HepG2 (cell line): ENCODE results near the gene TAS2R40. TPM values are rescaled to one million over a fixed set of nuclear protein-coding genes. Genes with fewer than 3 reads are reported as not detected.

Experiments
- ATAC-seq: fragments of 200-7000 bp; cut with Tn5 transposase; 3 replicates; pipeline ENCODE4 v1.9.1; 2020; ENCODE audit warnings: mild to moderate bottlenecking, moderate library complexity
- BruUV-seq: library from RNA; stranded (reverse); fragments of 400-500 nt; replicated peaks from 2 replicates; lab custom pipeline; 2021; lab: Mats Ljungman, UMichigan
- CTCF ChIA-PET: fragments of 300-600 bp; formaldehyde crosslinking; extraction: SDS; loops from one replicate; lab custom pipeline; 2021; ENCODE audit warnings: low total read pairs, inconsistent platforms, low intra/inter-chr PET ratio; lab: Yijun Ruan, JAX
- POLR2A ChIA-PET: fragments of 350-600 bp; sonication (Branson Sonifier 250); formaldehyde crosslinking; loops from one replicate; lab custom pipeline; 2020; ENCODE audit warnings: antibody characterized with exemption, inconsistent platforms; lab: Yijun Ruan, JAX
- DNase-seq: peaks from one replicate; pipeline ENCODE4 v3.0.0-alpha.2; 2015; ENCODE audit warnings: low spot score
- FAIRE-seq: peaks from 3 replicates; lab custom pipeline; 2011; peaks lifted over from hg19 to GRCh38; lab: Jason Lieb, UNC
- H2AFZ ChIP-seq: one replicate; pipeline ENCODE4 v1.6.1; 2011; ENCODE audit warnings: low read length, inconsistent platforms
- H3K27ac ChIP-seq: fragments of 300-600 bp; 3 replicates; pipeline ENCODE4 v1.8.0; 2011; ENCODE audit warnings: mixed run types, mild to moderate bottlenecking, mixed read lengths, low read length, inconsistent platforms; ENCODE audit not compliant: insufficient read depth; ENCODE audit errors: extremely low read length
- H3K27me3 ChIP-seq, 2 experiments: fragments of 200-600 bp in 1 of 2; 2 replicates in 1 of 2; 3 replicates in 1 of 2; pipeline versions ENCODE4 v1.6.0 to v1.8.0; 2011; ENCODE audit warnings: low read length in 2 of 2, mild to moderate bottlenecking in 2 of 2, moderate library complexity in 2 of 2, inconsistent platforms in 1 of 2; ENCODE audit not compliant: insufficient read depth in 2 of 2, control insufficient read depth in 1 of 2
- H3K36me3 ChIP-seq, 2 experiments: fragments of 200-600 bp in 1 of 2; replicated peaks in 1 of 2; 2 replicates in 1 of 2; 3 replicates in 1 of 2; pipeline versions ENCODE4 v1.5.1 to v1.8.0; 2011; ENCODE audit warnings: low read length in 2 of 2, inconsistent platforms in 1 of 2; ENCODE audit not compliant: insufficient read depth in 2 of 2, control insufficient read depth in 1 of 2
- H3K4me1 ChIP-seq: 2 replicates; pipeline ENCODE4 v1.5.1; 2012; ENCODE audit warnings: low read length, inconsistent platforms; ENCODE audit not compliant: insufficient read depth
- H3K4me2 ChIP-seq: 2 replicates; pipeline ENCODE4 v1.6.0; 2011; ENCODE audit warnings: low read depth, low read length, inconsistent platforms
- H3K4me3 ChIP-seq, 3 experiments: fragments of 200-600 bp in 1 of 3; sonication (generic), shearing (Covaris generic) in 1 of 3; replicated peaks in 1 of 3; 2 replicates each; pipeline ENCODE4 v1.5.1; 2011 to 2016; ENCODE audit warnings: low read length in 3 of 3, inconsistent platforms in 2 of 3, low read depth in 2 of 3, mild to moderate bottlenecking in 2 of 3, control low read depth in 1 of 3, mixed read lengths in 1 of 3; ENCODE audit not compliant: insufficient read depth in 1 of 3
- H3K79me2 ChIP-seq: one replicate; pipeline ENCODE4 v1.6.1; 2011; ENCODE audit warnings: low read length, inconsistent platforms; ENCODE audit not compliant: insufficient read depth
- H3K9ac ChIP-seq: 2 replicates; pipeline ENCODE4 v1.6.0; 2011; ENCODE audit warnings: mild to moderate bottlenecking, low read depth, low read length, inconsistent platforms; ENCODE audit not compliant: insufficient read depth
- H3K9me3 ChIP-seq: 2 replicates; pipeline ENCODE4 v1.5.1; 2012; ENCODE audit warnings: mild to moderate bottlenecking, low read length
- H4K20me1 ChIP-seq: 2 replicates; pipeline ENCODE4 v1.6.0; 2011; ENCODE audit warnings: inconsistent platforms, mild to moderate bottlenecking, low read length, moderate library complexity; ENCODE audit not compliant: insufficient read depth
- ATRX ChIP-seq: sonication (generic); formaldehyde crosslinking; IDR thresholded peaks from 2 replicates; pipeline ENCODE4 v1.4.0; 2020; ENCODE audit warnings: missing genetic modification reagents, borderline replicate concordance
- CEBPG ChIP-seq: IDR thresholded peaks from 2 replicates; pipeline ENCODE4 v1.6.1; 2016
- NFIC ChIP-seq: IDR thresholded peaks from 2 replicates; pipeline ENCODE4 v1.6.1; 2012; ENCODE audit warnings: mild to moderate bottlenecking, low read length, inconsistent platforms
- NR1H2 ChIP-seq: sonication (generic); formaldehyde crosslinking; IDR thresholded peaks from 2 replicates; pipeline ENCODE4 v1.8.1; 2022; ENCODE audit warnings: low read depth, missing genetic modification reagents, borderline replicate concordance
- PRPF4 ChIP-seq: fragments of 200-400 bp; formaldehyde crosslinking; IDR thresholded peaks from 2 replicates; pipeline ENCODE4 v1.6.1; 2016; ENCODE audit warnings: low read length, low read depth; ENCODE audit not compliant: poor library complexity, severe bottlenecking
- REPIN1 ChIP-seq: sonication (generic); formaldehyde crosslinking; IDR thresholded peaks from 2 replicates; pipeline ENCODE4 v1.8.0; 2022; ENCODE audit warnings: missing genetic modification reagents, low read depth, mild to moderate bottlenecking, borderline replicate concordance
- ZC3H4 ChIP-seq: sonication (generic); formaldehyde crosslinking; IDR thresholded peaks from 2 replicates; pipeline ENCODE4 v1.4.0; 2020; ENCODE audit warnings: missing genetic modification reagents, borderline replicate concordance
- ZNF737 ChIP-seq: sonication (generic); formaldehyde crosslinking; IDR thresholded peaks from 2 replicates; pipeline ENCODE4 v1.5.0; 2020; ENCODE audit warnings: missing genetic modification reagents, mild to moderate bottlenecking, borderline replicate concordance
- ZNF781 ChIP-seq: sonication (generic); formaldehyde crosslinking; IDR thresholded peaks from 2 replicates; pipeline ENCODE4 v1.5.1; 2020; ENCODE audit warnings: borderline replicate concordance, mild to moderate bottlenecking, missing genetic modification reagents; ENCODE audit errors: not compliant biosample characterization
- WGBS: methylation state at CpG from one replicate; pipeline ENCODE4 v1.1.6; 2017; ENCODE audit warnings: low lambda C conversion rate; 5-methylcytosine and 5-hydroxymethylcytosine counted together
- in situ Hi-C: cut with HindIII; loops from 2 replicates; pipeline ENCODE4 v1.10.0; 2017; ENCODE audit warnings: low pct_unique_long_range_greater_than_20kb; ENCODE audit not compliant: extremely low pct_ligation_motif_present
- intact Hi-C: fragments of 100-400 bp; cut with micrococcal nuclease; formaldehyde crosslinking; loops from one replicate; pipeline ENCODE4 v1.10.0; 2022; ENCODE audit not compliant: unreplicated experiment
- polyA plus RNA-seq, 8 experiments: library from polyadenylated mRNA; depleted of rRNA in 3 of 8; stranded (reverse) in 7 of 8; unstranded in 1 of 8; fragments of >200 nt; fragmentation: Illumina TruSeq in 4 of 8; extraction: Trizol in 4 of 8; gene quantifications; 2 replicates each; pipeline versions ENCODE4 v1.2.1 to v1.2.3, GENCODE V29; 2011 to 2016; ENCODE audit warnings: low read depth in 4 of 8, missing spikeins in 1 of 8, mixed read lengths in 1 of 8; ENCODE audit not compliant: insufficient read depth in 1 of 8
- total RNA-seq, 5 experiments: library from RNA; depleted of rRNA; stranded (reverse); fragments of >200 nt; fragmentation: Illumina TruSeq; extraction: Trizol; gene quantifications; 2 replicates each; pipeline ENCODE4 v1.2.3, GENCODE V29; 2016; ENCODE audit warnings: low read depth in 1 of 5
- TF ChIP-seq, protein P1 (sequence below): sonication (generic); formaldehyde crosslinking; IDR thresholded peaks from 2 replicates; pipeline ENCODE4; 2020; ENCODE audit warnings: missing genetic modification reagents, mild to moderate bottlenecking, borderline replicate concordance
- TF ChIP-seq, protein P2 (sequence below): sonication (generic); formaldehyde crosslinking; IDR thresholded peaks from 2 replicates; pipeline ENCODE4 v1.8.0; 2022; ENCODE audit warnings: missing genetic modification reagents, mild to moderate bottlenecking, borderline replicate concordance
- TF ChIP-seq, protein P3 (sequence below): sonication (generic); formaldehyde crosslinking; IDR thresholded peaks from 2 replicates; pipeline ENCODE4 v1.4.0; 2020; ENCODE audit warnings: missing genetic modification reagents

The TAS2R40 gene
- total and polyA plus RNA-seq, 2 of the 13 experiments (the other 11 are each of a cell fraction or from before 2014, with no cell fraction given): not detected

DNA sequence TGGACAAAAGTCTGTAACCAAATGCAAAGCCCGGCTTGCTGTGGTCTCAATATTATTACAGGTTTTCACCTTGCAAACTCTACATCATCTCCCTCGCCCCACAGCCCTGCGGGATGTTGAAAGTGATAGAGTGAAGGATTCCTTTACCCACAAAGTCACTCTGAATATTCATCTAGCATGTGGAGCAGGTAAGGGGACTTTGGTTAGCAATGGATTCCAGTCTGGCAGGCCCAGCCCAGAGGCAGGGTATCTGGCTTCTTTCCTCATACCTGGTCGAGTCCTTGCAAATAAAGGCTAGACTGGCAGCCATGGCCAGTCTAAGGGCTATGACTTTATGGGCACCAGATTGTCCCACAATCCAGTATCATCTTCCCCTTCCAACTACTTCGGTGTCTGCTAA, 3.2 kb downstream of the TAS2R40 start:
- Histone ChIP-seq H4K20me1 (no peaks in the 10 kb centered on the region), H3K9ac (no peak overlapping the region), H3K4me2 (no peak overlapping the region), H3K79me2 (no peaks in the 10 kb centered on the region), H3K27me3 (0 out of 5 replicates have a peak, but pooled peaks cover 0 to 4% of the 10 kb centered on the region in 2 experiments), H3K27ac (no peak overlapping the region), H3K36me3 (no peaks in the 10 kb centered on the region), H3K4me1 (no peaks in the 10 kb centered on the region), H3K4me3 (no peak overlapping the region), H2AFZ (no peak overlapping the region), H3K9me3 (no peaks in the 10 kb centered on the region)
- ChIA-PET POLR2A (no interaction called here), CTCF (no interaction called here)
- in situ Hi-C loops (no loop called here), intact Hi-C loops (no loop called here)
- no peak for DNase-seq
- WGBS: 8% methylated on average over 5 of the region's 5 CpGs
- FAIRE-seq: no peak
- ATAC-seq: no peak
- BruUV-seq: no TSS peak
- TF ChIP-seq NR1H2 (CRISPR knock-in tag): no peak
- no peak for TF ChIP-seq ZNF781
- TF ChIP-seq ZNF737 (CRISPR knock-in tag): no peak
- TF ChIP-seq, protein P1, sequence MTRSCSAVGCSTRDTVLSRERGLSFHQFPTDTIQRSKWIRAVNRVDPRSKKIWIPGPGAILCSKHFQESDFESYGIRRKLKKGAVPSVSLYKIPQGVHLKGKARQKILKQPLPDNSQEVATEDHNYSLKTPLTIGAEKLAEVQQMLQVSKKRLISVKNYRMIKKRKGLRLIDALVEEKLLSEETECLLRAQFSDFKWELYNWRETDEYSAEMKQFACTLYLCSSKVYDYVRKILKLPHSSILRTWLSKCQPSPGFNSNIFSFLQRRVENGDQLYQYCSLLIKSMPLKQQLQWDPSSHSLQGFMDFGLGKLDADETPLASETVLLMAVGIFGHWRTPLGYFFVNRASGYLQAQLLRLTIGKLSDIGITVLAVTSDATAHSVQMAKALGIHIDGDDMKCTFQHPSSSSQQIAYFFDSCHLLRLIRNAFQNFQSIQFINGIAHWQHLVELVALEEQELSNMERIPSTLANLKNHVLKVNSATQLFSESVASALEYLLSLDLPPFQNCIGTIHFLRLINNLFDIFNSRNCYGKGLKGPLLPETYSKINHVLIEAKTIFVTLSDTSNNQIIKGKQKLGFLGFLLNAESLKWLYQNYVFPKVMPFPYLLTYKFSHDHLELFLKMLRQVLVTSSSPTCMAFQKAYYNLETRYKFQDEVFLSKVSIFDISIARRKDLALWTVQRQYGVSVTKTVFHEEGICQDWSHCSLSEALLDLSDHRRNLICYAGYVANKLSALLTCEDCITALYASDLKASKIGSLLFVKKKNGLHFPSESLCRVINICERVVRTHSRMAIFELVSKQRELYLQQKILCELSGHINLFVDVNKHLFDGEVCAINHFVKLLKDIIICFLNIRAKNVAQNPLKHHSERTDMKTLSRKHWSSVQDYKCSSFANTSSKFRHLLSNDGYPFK (CRISPR knock-in tag): no peak
- no peak for TF ChIP-seq CEBPG (CRISPR knock-in tag)
- TF ChIP-seq, protein P2, sequence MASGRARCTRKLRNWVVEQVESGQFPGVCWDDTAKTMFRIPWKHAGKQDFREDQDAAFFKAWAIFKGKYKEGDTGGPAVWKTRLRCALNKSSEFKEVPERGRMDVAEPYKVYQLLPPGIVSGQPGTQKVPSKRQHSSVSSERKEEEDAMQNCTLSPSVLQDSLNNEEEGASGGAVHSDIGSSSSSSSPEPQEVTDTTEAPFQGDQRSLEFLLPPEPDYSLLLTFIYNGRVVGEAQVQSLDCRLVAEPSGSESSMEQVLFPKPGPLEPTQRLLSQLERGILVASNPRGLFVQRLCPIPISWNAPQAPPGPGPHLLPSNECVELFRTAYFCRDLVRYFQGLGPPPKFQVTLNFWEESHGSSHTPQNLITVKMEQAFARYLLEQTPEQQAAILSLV (CRISPR knock-in tag): no peak
- no peak for TF ChIP-seq ATRX (CRISPR knock-in tag)
- no peak for TF ChIP-seq ZC3H4 (CRISPR knock-in tag)
- TF ChIP-seq NFIC: no peak
- TF ChIP-seq, protein P3, sequence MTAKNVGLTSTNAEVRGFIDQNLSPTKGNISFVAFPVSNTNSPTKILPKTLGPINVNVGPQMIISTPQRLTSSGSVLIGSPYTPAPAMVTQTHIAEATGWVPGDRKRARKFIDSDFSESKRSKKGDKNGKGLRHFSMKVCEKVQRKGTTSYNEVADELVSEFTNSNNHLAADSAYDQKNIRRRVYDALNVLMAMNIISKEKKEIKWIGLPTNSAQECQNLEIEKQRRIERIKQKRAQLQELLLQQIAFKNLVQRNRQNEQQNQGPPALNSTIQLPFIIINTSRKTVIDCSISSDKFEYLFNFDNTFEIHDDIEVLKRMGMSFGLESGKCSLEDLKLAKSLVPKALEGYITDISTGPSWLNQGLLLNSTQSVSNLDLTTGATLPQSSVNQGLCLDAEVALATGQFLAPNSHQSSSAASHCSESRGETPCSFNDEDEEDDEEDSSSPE (CRISPR knock-in tag): no peak
- TF ChIP-seq PRPF4: no peak
- TF ChIP-seq REPIN1 (CRISPR knock-in tag): no peak
